ENCODE data around the gene EZR.

- no peak for TF ChIP-seq CTCF (IDR thresholded peaks at IDR 0.05)
- no peak for TF ChIP-seq POLR2A (IDR thresholded peaks at IDR 0.05)
These were observed 35.3 kb upstream of the EZR start for GRCh38 chr6:158854214-158855101.

Measured in esophagus squamous epithelium (tissue), 4 donors.